H1 (cell line): ENCODE data around the gene CAMK2B. TPM values are rescaled to one million over a fixed set of nuclear protein-coding genes. Genes with fewer than 3 reads are reported as not detected.

Source experiments
- CTCF ChIA-PET: fragments of 300-600 bp; sonication (Branson Sonifier 250); formaldehyde crosslinking; loops from one replicate; lab custom pipeline; 2021; ENCODE audit not compliant: partially characterized antibody; lab: Charles Lee
- POLR2A ChIA-PET: fragments of 300-600 bp; sonication (Branson Sonifier 250); formaldehyde crosslinking; loops from one replicate; lab custom pipeline; 2021; ENCODE audit warnings: inconsistent platforms; ENCODE audit not compliant: partially characterized antibody; lab: Charles Lee
- DNase-seq, 2 experiments: peaks; one replicate each; pipeline versions ENCODE4 v3.0.0 to v3.0.0-alpha.2; 2010 to 2022; ENCODE audit warnings: low spot score in 2 of 2, low read depth in 1 of 2, mixed read lengths in 1 of 2
- FAIRE-seq: peaks from 2 replicates; lab custom pipeline; 2011; peaks lifted over from hg19 to GRCh38; lab: Jason Lieb, UNC
- H2AFZ ChIP-seq: 2 replicates; pipeline ENCODE4 v1.8.1; 2012; ENCODE audit warnings: low read length, inconsistent platforms
- H2AK5ac ChIP-seq: 2 replicates; pipeline ENCODE4 v1.6.1; 2013; ENCODE audit warnings: low read depth, low read length
- H2BK120ac ChIP-seq: replicated peaks from 2 replicates; pipeline ENCODE3; 2013; ENCODE audit warnings: low read depth, low read length, inconsistent platforms
- H2BK12ac ChIP-seq: 2 replicates; pipeline ENCODE4 v1.6.1; 2013; ENCODE audit warnings: low read depth, low read length
- H2BK15ac ChIP-seq: 2 replicates; pipeline ENCODE4 v1.6.1; 2013; ENCODE audit warnings: low read length
- H2BK20ac ChIP-seq: 2 replicates; pipeline ENCODE4 v1.6.1; 2013; ENCODE audit warnings: low read length
- H2BK5ac ChIP-seq: 2 replicates; pipeline ENCODE4 v1.6.1; 2013; ENCODE audit warnings: low read depth, low read length
- H3K14ac ChIP-seq: 2 replicates; pipeline ENCODE4 v1.6.1; 2013; ENCODE audit warnings: inconsistent platforms; ENCODE audit not compliant: insufficient read length
- H3K18ac ChIP-seq: 2 replicates; pipeline ENCODE4 v1.6.1; 2013; ENCODE audit warnings: low read length; ENCODE audit errors: extremely low read depth
- H3K23ac ChIP-seq: 2 replicates; pipeline ENCODE4 v1.6.1; 2013; ENCODE audit warnings: inconsistent platforms; ENCODE audit not compliant: insufficient read length
- H3K23me2 ChIP-seq: 2 replicates; pipeline ENCODE4 v1.6.1; 2013; ENCODE audit warnings: low read depth, low read length
- H3K27ac ChIP-seq: 2 replicates; pipeline ENCODE4 v1.6.1; 2011; ENCODE audit warnings: low read depth, low read length, inconsistent platforms
- H3K27me3 ChIP-seq, 4 experiments: replicated peaks in 1 of 4; 1 replicate in 1 of 4; 2 replicates in 3 of 4; pipeline versions ENCODE4 v1.6.1 to v1.8.1; 2011 to 2013; ENCODE audit warnings: low read length in 3 of 4, mild to moderate bottlenecking in 3 of 4, inconsistent platforms in 2 of 4, mixed read lengths in 2 of 4, moderate library complexity in 1 of 4; ENCODE audit not compliant: control insufficient read depth in 3 of 4, insufficient read depth in 3 of 4; ENCODE audit errors: extremely low read depth in 1 of 4
- H3K36me3 ChIP-seq, 4 experiments: 2 replicates each; pipeline versions ENCODE4 v1.6.1 to v1.8.1; 2011 to 2013; ENCODE audit warnings: mild to moderate bottlenecking in 4 of 4, low read length in 3 of 4, moderate library complexity in 2 of 4, control low read depth in 1 of 4, inconsistent platforms in 1 of 4; ENCODE audit not compliant: insufficient read depth in 4 of 4, control insufficient read depth in 2 of 4
- H3K4ac ChIP-seq: replicated peaks from 2 replicates; pipeline ENCODE3; 2013; ENCODE audit warnings: low read length, low read depth, mixed read lengths, inconsistent platforms; ENCODE audit not compliant: insufficient read length
- H3K4me1 ChIP-seq, 4 experiments: replicated peaks in 1 of 4; 1 replicate in 1 of 4; 2 replicates in 3 of 4; pipeline versions ENCODE4 v1.6.1 to v1.8.1; 2011 to 2013; ENCODE audit warnings: low read length in 3 of 4, inconsistent platforms in 2 of 4, mixed read lengths in 1 of 4; ENCODE audit not compliant: insufficient read depth in 4 of 4, control insufficient read depth in 3 of 4
- H3K4me2 ChIP-seq, 2 experiments: 2 replicates each; pipeline versions ENCODE4 v1.6.1 to v1.8.1; 2011 to 2013; ENCODE audit warnings: low read depth in 2 of 2, low read length in 2 of 2, control low read depth in 1 of 2, inconsistent platforms in 1 of 2, mild to moderate bottlenecking in 1 of 2; ENCODE audit not compliant: insufficient read depth in 1 of 2
- H3K4me3 ChIP-seq, 4 experiments: fragments of 200-600, 300-600 bp in 1 of 4; sonication (generic), shearing (Covaris generic), sonication (Bioruptor Twin) in 1 of 4; 2 replicates each; pipeline versions ENCODE4 v1.5.1 to v1.8.1; 2011 to 2016; ENCODE audit warnings: low read length in 4 of 4, low read depth in 3 of 4, control low read depth in 2 of 4, inconsistent platforms in 2 of 4, mild to moderate bottlenecking in 2 of 4, mixed read lengths in 1 of 4, moderate library complexity in 1 of 4; ENCODE audit not compliant: insufficient read depth in 2 of 4; ENCODE audit errors: extremely low read depth in 1 of 4
- H3K56ac ChIP-seq: replicated peaks from 2 replicates; pipeline ENCODE3; 2013; ENCODE audit warnings: low read depth, mild to moderate bottlenecking, mixed read lengths, low read length, inconsistent platforms; ENCODE audit not compliant: insufficient read length
- H3K79me1 ChIP-seq: 2 replicates; pipeline ENCODE4 v1.6.1; 2013; ENCODE audit warnings: low read depth, low read length, control low read depth
- H3K79me2 ChIP-seq, 2 experiments: 2 replicates each; pipeline versions ENCODE4 v1.6.1 to v1.8.1; 2012 to 2013; ENCODE audit warnings: low read length in 2 of 2, mild to moderate bottlenecking in 2 of 2, inconsistent platforms in 1 of 2; ENCODE audit not compliant: insufficient read depth in 2 of 2, control insufficient read depth in 1 of 2
- H3K9ac ChIP-seq, 4 experiments: replicated peaks in 1 of 4; 1 replicate in 1 of 4; 2 replicates in 3 of 4; pipeline versions ENCODE4 v1.6.1 to v1.8.1; 2011 to 2013; ENCODE audit warnings: low read depth in 3 of 4, low read length in 3 of 4, control low read depth in 2 of 4, mild to moderate bottlenecking in 2 of 4, moderate library complexity in 2 of 4, inconsistent platforms in 1 of 4; ENCODE audit errors: extremely low read depth in 1 of 4
- H3K9me3 ChIP-seq, 2 experiments: 2 replicates each; pipeline versions ENCODE4 v1.6.1 to v1.8.1; 2012 to 2013; ENCODE audit warnings: mild to moderate bottlenecking in 2 of 2, moderate library complexity in 2 of 2, control low read depth in 1 of 2, inconsistent platforms in 1 of 2, low read depth in 1 of 2, low read length in 1 of 2, mixed read lengths in 1 of 2; ENCODE audit not compliant: insufficient read depth in 2 of 2
- H4K20me1 ChIP-seq, 2 experiments: replicated peaks in 1 of 2; 2 replicates each; pipeline versions ENCODE3 to v1.8.1; 2011 to 2013; ENCODE audit warnings: inconsistent platforms in 2 of 2, low read length in 2 of 2, mild to moderate bottlenecking in 1 of 2; ENCODE audit not compliant: insufficient read depth in 2 of 2, control insufficient read depth in 1 of 2
- H4K5ac ChIP-seq: 2 replicates; pipeline ENCODE4 v1.6.1; 2013; ENCODE audit warnings: low read length, low read depth, mixed read lengths, inconsistent platforms; ENCODE audit not compliant: insufficient read length
- H4K8ac ChIP-seq: 2 replicates; pipeline ENCODE4 v1.8.0; 2013; ENCODE audit warnings: mild to moderate bottlenecking, moderate library complexity, low read length, inconsistent platforms; ENCODE audit not compliant: insufficient read depth; ENCODE audit errors: extremely low read depth
- H4K91ac ChIP-seq: replicated peaks from 2 replicates; pipeline ENCODE3; 2013; ENCODE audit warnings: low read length, mixed read lengths, inconsistent platforms; ENCODE audit not compliant: insufficient read length
- ASH2L ChIP-seq: fragments of 200-600, 300-600 bp; sonication (generic); IDR thresholded peaks from one replicate; pipeline ENCODE4 v1.7.1; 2017; ENCODE audit warnings: low read length
- CREB1 ChIP-seq: IDR thresholded peaks from 2 replicates; pipeline ENCODE4 v1.6.1; 2012; ENCODE audit warnings: inconsistent platforms
- JUND ChIP-seq: IDR thresholded peaks from 2 replicates; pipeline ENCODE4 v1.6.1; 2011; ENCODE audit warnings: mild to moderate bottlenecking, improper control_type of control experiment, low read length
- KDM4A ChIP-seq: IDR thresholded peaks from one replicate; pipeline ENCODE4 v1.7.1; 2012; ENCODE audit warnings: low read depth, mild to moderate bottlenecking, moderate library complexity, low read length, inconsistent platforms; ENCODE audit not compliant: severe bottlenecking
- KDM5A ChIP-seq: fragments of 200-600 bp; IDR thresholded peaks from 2 replicates; pipeline ENCODE4 v1.7.1; 2012; ENCODE audit warnings: mild to moderate bottlenecking, low read length, inconsistent platforms, mixed read lengths
- MAFK ChIP-seq: IDR thresholded peaks from 2 replicates; pipeline ENCODE4 v1.6.1; 2012; ENCODE audit warnings: low read depth, mild to moderate bottlenecking, improper control_type of control experiment, low read length
- POLR2AphosphoS5 ChIP-seq: IDR thresholded peaks from 2 replicates; pipeline ENCODE4 v1.6.1; 2011; ENCODE audit warnings: low read depth, low read length
- RBBP5 ChIP-seq: IDR thresholded peaks from 2 replicates; pipeline ENCODE4 v1.7.1; 2012; ENCODE audit warnings: low read depth, mild to moderate bottlenecking, inconsistent platforms, low read length, moderate library complexity, borderline replicate concordance
- SIN3A ChIP-seq, 2 experiments: IDR thresholded peaks in 1 of 2; conservative IDR thresholded peaks in 1 of 2; 2 replicates each; pipeline ENCODE4 v1.6.1; 2011 to 2012; ENCODE audit warnings: low read length in 2 of 2, improper control_type of control experiment in 1 of 2, low read depth in 1 of 2, mild to moderate bottlenecking in 1 of 2
- SP4 ChIP-seq: IDR thresholded peaks from 2 replicates; pipeline ENCODE4 v1.6.1; 2012; ENCODE audit warnings: low read length, inconsistent platforms
- SUZ12 ChIP-seq: fragments of 200-600 bp; sonication (generic); IDR thresholded peaks from 2 replicates; pipeline ENCODE4 v1.6.1; 2012; ENCODE audit warnings: mild to moderate bottlenecking, inconsistent platforms, low read length, moderate library complexity, mixed read lengths
- TAF7 ChIP-seq: optimal IDR thresholded peaks from 2 replicates; pipeline ENCODE3; 2011; ENCODE audit warnings: low read depth, mild to moderate bottlenecking, inconsistent platforms, low read length, moderate library complexity, borderline replicate concordance
- ZNF274 ChIP-seq: IDR thresholded peaks from 2 replicates; pipeline ENCODE4 v1.7.0; 2012; ENCODE audit warnings: low read length, borderline replicate concordance; ENCODE audit errors: extremely low read depth
- WGBS, 2 experiments: shearing (Covaris generic) in 1 of 2; methylation state at CpG; one replicate each; pipeline versions ENCODE4 v1.1.6 to v1.1.7; 2013 to 2015; ENCODE audit warnings: low lambda C conversion rate in 2 of 2, mixed read lengths in 2 of 2, inconsistent platforms in 1 of 2, low coverage in 1 of 2, missing lambda C conversion rate in 1 of 2; ENCODE audit not compliant: insufficient replicate concordance in 2 of 2, insufficient coverage in 1 of 2, insufficient read length in 1 of 2; ENCODE audit errors: extremely low coverage in 1 of 2, missing lambda C conversion rate in 1 of 2; 5-methylcytosine and 5-hydroxymethylcytosine counted together
- polyA plus RNA-seq, 7 experiments: library from polyadenylated mRNA; depleted of rRNA in 3 of 7; stranded (reverse) in 5 of 7; unstranded in 2 of 7; fragments of >200 nt in 5 of 7; fragments of 200-250 nt in 2 of 7; gene quantifications; 1 replicate in 5 of 7; 2 replicates in 1 of 7; 4 replicates in 1 of 7; pipeline versions ENCODE4 v1.2.1 to v1.2.3, GENCODE V29; 2011 to 2013; ENCODE audit warnings: missing spikeins in 2 of 7, mixed read lengths in 2 of 7
- total RNA-seq: library from RNA; stranded (reverse); fragmentation: NEBNext Ultra II Directional; extraction: Animal tissue kit (Norgen Biotek cat#: 25700); gene quantifications from 2 replicates; pipeline ENCODE4 v1.2.1, GENCODE V29; 2021

The CAMK2B gene
- total and polyA plus RNA-seq, 2 of the 8 experiments (the other 6 are each of a cell fraction or from before 2014, with no cell fraction given), result 0.05 to 0.15 TPM

DNA sequence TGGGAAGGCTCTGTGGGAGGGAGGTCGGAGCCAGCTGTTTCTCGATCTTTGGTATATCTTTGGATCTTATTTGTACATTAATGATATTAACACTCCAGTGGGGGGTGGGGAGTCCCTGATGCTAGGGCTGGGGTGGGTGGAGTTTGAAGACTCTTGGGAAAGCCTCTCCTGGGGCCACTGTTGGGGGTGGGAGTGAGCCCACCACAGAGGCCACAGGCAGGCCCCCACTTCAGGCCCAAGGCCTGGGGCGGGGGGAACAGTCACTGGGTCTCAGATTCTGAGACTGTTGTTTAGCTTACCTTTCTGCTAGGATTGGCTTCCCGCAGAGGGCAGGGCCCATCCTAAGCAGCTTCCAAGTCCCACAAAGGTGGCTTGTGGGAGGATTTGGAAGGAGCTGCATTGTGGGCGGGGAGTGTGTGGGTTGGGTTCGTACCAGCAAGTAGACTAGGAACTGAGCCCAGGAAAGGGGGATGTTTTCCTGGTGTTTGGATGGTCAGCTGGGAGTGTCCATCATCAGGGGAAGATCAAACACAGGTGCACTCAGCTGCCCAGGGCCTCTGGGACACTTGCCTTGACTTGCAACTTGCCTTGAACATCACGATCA, 112.7 kb downstream of the CAMK2B start:
- TF ChIP-seq SP4 (no peak), ASH2L (no peak), KDM5A (no peak), POLR2AphosphoS5 (no peak), TAF7 (no peak), RBBP5 (no peak), ZNF274 (no peak), SUZ12 (no peak), MAFK (no peak), CREB1 (no peak), JUND (no peak), KDM4A (no peak), SIN3A (conservative IDR thresholded peaks at IDR 0.05 in 1 of 2, IDR thresholded peaks at IDR 0.05 in 1 of 2; ENCODE audit: low read depth in 1 of 2, low read length in 2 of 2) (no peak)
- TF ChIP-seq, all 59 proteins: peak for 0
- no peak overlapping the region for H3K14ac ChIP-seq
- H2BK12ac ChIP-seq, result no peak overlapping the region
- POLR2A ChIA-PET, result no interaction called here
- H3K27me3 ChIP-seq, result no peaks in the 10 kb centered on the region
- no peak overlapping the region for H2BK20ac ChIP-seq
- H4K5ac ChIP-seq, result no peak overlapping the region
- no peak overlapping the region for H4K8ac ChIP-seq
- H3K4me1 ChIP-seq, result peaks cover 0 to 11% (median 5%) of the 10 kb centered on the region in 4 experiments; a peak in 5 of 7 replicates
- no peak overlapping the region for H3K23ac ChIP-seq
- H2AK5ac ChIP-seq, result no peak overlapping the region
- no peak overlapping the region for H2AFZ ChIP-seq
- H4K20me1 ChIP-seq, result peaks cover 0 to 5% of the 10 kb centered on the region in 2 experiments
- no peak overlapping the region for H4K91ac ChIP-seq
- H3K23me2 ChIP-seq, result no peaks in the 10 kb centered on the region
- WGBS, 2 experiments, result 91% methylated on average over 7 of the region's 7 CpGs; no CpG with 5 or more reads in 1 of the 2 experiments
- H3K36me3 ChIP-seq, result peaks cover 19 to 43% (median 30%) of the 10 kb centered on the region in 4 experiments
- H2BK5ac ChIP-seq, result no peak overlapping the region
- no peak overlapping the region for H3K4me3 ChIP-seq
- no peak for FAIRE-seq
- CTCF ChIA-PET, result interaction anchor here (0.8 to 6.0 kb wide), 9 partner anchors 10 to 81 kb away, joined by 3 to 35 read pairs (median 4); partner anchors contain the start of gene YKT6
- no peak overlapping the region for H3K4me2 ChIP-seq
- no peaks in the 10 kb centered on the region for H3K79me1 ChIP-seq
- no peaks in the 10 kb centered on the region for H3K79me2 ChIP-seq
- no peak overlapping the region for H3K56ac ChIP-seq
- H2BK120ac ChIP-seq, result no peak overlapping the region
- no peak overlapping the region for H3K4ac ChIP-seq
- no peak overlapping the region for H2BK15ac ChIP-seq
- H3K9me3 ChIP-seq, result no peaks in the 10 kb centered on the region
- H3K9ac ChIP-seq, result no peak overlapping the region
- no peak overlapping the region for H3K27ac ChIP-seq
- DNase-seq, result no peak
- no peak overlapping the region for H3K18ac ChIP-seq
